GM10266 (cell line): ENCODE measurements around the gene YES1.
"Not testable (repeated sequence)": the region's sequence is repeated elsewhere in the genome, so short reads cannot be mapped to it uniquely, and the experiment has no call there.

Experiments
- DNase-seq: peaks from one replicate; pipeline ENCODE4 v3.0.0; 2012; ENCODE audit errors: extremely low spot score
- TF ChIP-seq, protein P1 (sequence below): IDR thresholded peaks from 2 replicates; pipeline ENCODE4 v1.5.1; 2012; ENCODE audit warnings: mild to moderate bottlenecking, low read depth; ENCODE audit not compliant: control insufficient read depth, insufficient read depth; ENCODE audit errors: missing control alignments

The YES1 gene

GRCh38 chr18:682833-683232, 129.2 kb downstream of the YES1 start:
- DNase-seq: no peak

DNA sequence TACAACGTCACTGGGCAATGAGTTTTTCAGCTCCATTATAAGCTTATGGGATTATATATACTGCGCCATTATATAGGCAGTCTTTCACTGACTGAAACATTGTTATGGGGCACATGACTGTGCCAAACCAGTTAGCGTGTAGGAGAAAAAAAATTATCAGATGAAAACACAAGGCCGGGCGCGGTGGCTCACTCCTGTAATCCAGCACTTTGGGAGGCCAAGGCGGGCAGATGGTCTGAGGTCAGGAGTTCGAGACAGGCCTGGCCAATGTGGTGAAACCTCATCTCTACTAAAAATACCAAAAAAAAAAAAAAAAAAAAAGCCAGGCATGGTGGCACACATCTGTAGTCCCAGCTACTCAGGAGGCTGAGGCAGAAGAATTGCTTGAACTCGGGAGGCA, 129.6 kb downstream of the YES1 start:
- DNase-seq: not testable (repeated sequence)

More at GRCh38 chr18:682833-683232, 129.2 kb downstream of the YES1 start:
- TF ChIP-seq, protein P1, sequence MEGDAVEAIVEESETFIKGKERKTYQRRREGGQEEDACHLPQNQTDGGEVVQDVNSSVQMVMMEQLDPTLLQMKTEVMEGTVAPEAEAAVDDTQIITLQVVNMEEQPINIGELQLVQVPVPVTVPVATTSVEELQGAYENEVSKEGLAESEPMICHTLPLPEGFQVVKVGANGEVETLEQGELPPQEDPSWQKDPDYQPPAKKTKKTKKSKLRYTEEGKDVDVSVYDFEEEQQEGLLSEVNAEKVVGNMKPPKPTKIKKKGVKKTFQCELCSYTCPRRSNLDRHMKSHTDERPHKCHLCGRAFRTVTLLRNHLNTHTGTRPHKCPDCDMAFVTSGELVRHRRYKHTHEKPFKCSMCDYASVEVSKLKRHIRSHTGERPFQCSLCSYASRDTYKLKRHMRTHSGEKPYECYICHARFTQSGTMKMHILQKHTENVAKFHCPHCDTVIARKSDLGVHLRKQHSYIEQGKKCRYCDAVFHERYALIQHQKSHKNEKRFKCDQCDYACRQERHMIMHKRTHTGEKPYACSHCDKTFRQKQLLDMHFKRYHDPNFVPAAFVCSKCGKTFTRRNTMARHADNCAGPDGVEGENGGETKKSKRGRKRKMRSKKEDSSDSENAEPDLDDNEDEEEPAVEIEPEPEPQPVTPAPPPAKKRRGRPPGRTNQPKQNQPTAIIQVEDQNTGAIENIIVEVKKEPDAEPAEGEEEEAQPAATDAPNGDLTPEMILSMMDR: no peak

GRCh38 chr18:681985-682384, 130.1 kb downstream of the YES1 start:
- no peak for DNase-seq
- TF ChIP-seq, protein P1: no peak

- DNase-seq: no peak
- TF ChIP-seq, protein P1: no peak
Measured at GRCh38 chr18:680392-680791, 131.7 kb downstream of the YES1 start.

GRCh38 chr18:679516-679915, 132.5 kb downstream of the YES1 start:
- TF ChIP-seq, protein P1: no peak
- no peak for DNase-seq

DNA sequence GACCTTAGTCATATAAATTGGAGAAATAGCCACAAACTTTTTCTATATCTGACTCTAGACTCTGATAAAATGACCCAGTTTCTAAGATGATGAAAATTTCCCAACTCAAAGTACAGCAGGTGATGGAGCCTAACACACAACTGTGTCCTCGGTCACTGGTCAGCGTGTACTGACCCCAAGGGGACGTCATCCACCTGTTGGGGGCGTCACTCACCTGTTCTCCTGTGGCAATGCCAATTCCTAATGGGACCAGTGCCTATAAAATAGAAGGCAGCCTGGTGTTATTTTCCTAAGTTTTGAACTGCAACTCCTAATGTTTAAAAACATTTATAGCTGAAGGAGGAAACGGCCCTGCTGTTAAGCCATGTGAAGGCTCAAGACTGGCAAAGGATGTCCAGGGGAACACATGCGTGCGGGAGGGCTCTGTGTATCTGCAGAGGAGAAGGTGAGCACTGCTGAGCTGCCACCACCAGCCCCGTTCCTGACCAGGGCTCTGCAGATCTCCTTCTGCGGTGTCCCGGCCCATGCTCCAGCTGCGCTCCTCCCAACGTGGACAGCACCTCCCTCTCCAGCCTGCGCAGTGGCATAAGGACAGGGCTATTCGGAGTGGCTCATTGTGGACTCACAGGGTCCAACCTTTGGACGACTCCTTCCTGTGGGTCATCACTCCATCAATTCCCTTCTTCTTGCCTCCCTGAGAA, 133.4 kb downstream of the YES1 start:
- TF ChIP-seq, protein P1: no peak
- no peak for DNase-seq

DNA sequence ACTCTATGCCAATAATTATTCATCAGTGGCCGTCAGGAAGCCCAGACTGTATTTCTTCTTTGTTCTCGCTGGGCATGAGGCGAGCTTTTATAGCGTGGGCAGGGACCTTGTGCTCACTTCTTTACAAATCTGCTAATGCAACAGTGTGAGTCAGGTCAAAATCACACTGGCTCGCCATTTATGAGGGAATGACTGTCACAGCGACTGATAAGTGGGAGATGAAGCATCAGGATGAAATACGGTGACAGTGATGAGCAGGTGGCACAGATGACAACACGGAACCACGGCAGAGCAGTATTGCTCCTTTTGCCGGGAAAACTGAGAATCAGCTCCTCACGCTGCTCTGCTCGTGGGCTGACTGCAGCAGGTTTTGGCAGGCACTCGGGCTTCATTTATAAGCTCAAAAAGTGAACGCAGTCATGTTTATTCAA, 134.1 kb downstream of the YES1 start:
- TF ChIP-seq, protein P1: no peak
- no peak for DNase-seq

- TF ChIP-seq, protein P1: no peak
- no peak for DNase-seq
Measured at GRCh38 chr18:677145-677544, 134.9 kb downstream of the YES1 start.
